Activated naive CD8-positive, alpha-beta T cell (primary cell): ENCODE measurements around the gene TUBA1C.

Experiments used
- H3K27ac Mint-ChIP-seq: one replicate; pipeline ENCODE4 v1.8.0; 2021; ENCODE audit warnings: mixed read lengths
- H3K27me3 Mint-ChIP-seq: one replicate; pipeline ENCODE4 v1.8.0; 2021; ENCODE audit warnings: mixed read lengths
- H3K36me3 Mint-ChIP-seq: one replicate; pipeline ENCODE4 v1.8.0; 2021; ENCODE audit warnings: mixed read lengths
- H3K4me1 Mint-ChIP-seq: one replicate; pipeline ENCODE4 v1.8.0; 2021; ENCODE audit warnings: low read depth, mixed read lengths
- H3K4me3 Mint-ChIP-seq: one replicate; pipeline ENCODE4 v1.8.0; 2021; ENCODE audit warnings: mild to moderate bottlenecking, mixed read lengths
- H3K9me3 Mint-ChIP-seq: one replicate; pipeline ENCODE4 v1.8.0; 2021; ENCODE audit warnings: low read depth, mixed read lengths

Gene TUBA1C

DNA sequence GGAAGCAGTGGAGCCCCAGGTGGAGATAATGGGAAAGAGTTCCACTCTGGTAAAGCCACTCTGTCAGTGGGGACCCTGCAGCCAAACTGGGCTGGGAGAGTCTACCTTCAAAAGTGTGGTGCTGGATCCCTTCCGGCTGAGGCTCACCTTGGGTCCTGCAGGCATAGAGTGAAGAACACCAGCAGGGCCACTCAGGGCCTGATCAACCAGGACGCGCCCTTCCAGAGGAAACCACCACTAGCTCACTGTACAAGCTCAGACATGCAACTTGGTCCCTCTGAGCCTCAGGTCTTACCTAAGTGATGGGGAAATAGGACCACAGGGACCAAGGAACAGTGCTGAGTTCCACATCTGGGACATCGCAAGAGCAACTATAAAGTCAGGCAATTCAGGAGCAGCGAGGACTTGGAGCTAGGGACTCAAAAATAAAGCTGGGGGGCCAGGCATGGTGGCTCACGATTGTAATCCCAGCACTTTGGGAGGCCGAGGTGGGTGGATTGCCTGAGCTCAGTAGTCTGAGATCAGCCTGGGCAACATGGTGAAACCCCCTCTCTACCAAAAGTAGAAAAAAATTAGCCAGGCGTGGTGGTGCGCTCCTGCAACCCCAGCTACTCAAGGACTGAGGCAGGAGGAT is 24.2 kb downstream of the TUBA1C start:
- H3K9me3 Mint-ChIP-seq = no peaks in the 10 kb centered on the region
- no peaks in the 10 kb centered on the region for H3K36me3 Mint-ChIP-seq
- H3K4me1 Mint-ChIP-seq = no peaks in the 10 kb centered on the region
- H3K27ac Mint-ChIP-seq = no peak overlapping the region
- no peak overlapping the region for H3K4me3 Mint-ChIP-seq
- H3K27me3 Mint-ChIP-seq = peaks cover 15% of the 10 kb centered on the region

DNA sequence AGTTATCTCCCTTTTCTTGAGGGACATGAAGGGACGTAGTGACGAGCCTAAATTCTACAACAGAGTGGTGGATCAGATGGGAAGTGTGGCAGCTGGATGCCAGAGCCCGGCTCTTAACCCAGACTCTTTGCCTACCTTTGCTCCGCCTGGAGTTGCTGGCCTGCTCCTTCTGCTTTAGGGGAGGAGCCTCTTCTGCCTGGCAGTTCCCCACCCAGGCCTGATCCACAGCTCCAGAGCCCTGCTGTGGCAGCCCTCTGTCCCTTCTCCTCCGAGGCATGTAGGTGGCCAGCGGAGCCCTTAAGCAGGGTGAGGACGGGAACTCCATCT is 27.8 kb downstream of the TUBA1C start:
- Mint-ChIP-seq H3K4me1 (peaks cover 7% of the 10 kb centered on the region), H3K4me3 (no peak overlapping the region), H3K27me3 (peaks cover 14% of the 10 kb centered on the region), H3K27ac (no peak overlapping the region), H3K36me3 (no peaks in the 10 kb centered on the region), H3K9me3 (no peaks in the 10 kb centered on the region)

GRCh38 chr12:49293056-49293956 is 28.4 kb downstream of the TUBA1C start:
- peaks cover 13% of the 10 kb centered on the region for H3K27me3 Mint-ChIP-seq
- H3K4me1 Mint-ChIP-seq = peaks cover 7% of the 10 kb centered on the region
- H3K36me3 Mint-ChIP-seq = no peaks in the 10 kb centered on the region
- no peak overlapping the region for H3K4me3 Mint-ChIP-seq
- no peaks in the 10 kb centered on the region for H3K9me3 Mint-ChIP-seq
- H3K27ac Mint-ChIP-seq = no peak overlapping the region

DNA sequence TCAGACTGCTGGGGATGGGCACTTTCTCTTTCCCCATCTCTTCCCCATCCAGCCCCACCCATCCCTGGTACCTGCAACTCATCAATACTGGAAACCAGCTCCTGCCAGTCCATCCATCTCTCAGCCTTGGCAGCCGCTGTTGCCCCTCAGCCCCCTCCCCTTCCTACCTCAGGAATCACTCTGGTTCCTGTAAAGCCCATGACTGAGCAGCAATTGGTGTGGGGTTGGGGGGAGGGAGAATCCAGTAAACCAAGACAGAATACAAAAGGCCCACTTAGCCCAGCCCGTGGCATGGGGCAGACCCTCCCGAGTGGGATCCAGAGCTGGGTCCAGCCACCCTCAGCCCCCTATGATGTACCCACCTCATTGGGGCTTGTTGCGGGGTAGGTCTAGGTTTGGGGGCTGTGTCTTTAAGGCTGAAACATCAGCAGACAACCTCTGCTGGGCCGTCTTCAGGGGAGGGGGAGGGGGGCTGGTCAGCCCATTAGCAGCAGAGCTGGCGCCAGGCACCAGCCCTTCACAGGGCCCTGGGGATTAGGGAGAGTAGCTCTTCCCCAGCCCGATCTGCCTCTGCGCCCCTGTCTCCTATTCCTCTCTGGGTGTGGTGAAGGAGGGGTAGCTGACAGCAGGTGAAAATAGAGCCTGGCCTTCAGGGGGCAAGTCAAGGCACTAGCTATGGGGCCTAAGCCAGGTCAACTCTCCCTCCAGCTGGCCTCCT is 29.4 kb downstream of the TUBA1C start:
- H3K4me3 Mint-ChIP-seq = no peak overlapping the region
- no peaks in the 10 kb centered on the region for H3K9me3 Mint-ChIP-seq
- peaks cover 7% of the 10 kb centered on the region for H3K4me1 Mint-ChIP-seq

GRCh38 chr12:49294804-49295081 is 29.9 kb downstream of the TUBA1C start:
- Mint-ChIP-seq H3K4me3 (no peak overlapping the region), H3K27ac (no peak overlapping the region), H3K9me3 (no peaks in the 10 kb centered on the region), H3K36me3 (no peaks in the 10 kb centered on the region), H3K27me3 (peaks cover 17% of the 10 kb centered on the region), H3K4me1 (peaks cover 7% of the 10 kb centered on the region)

More for the DNA sequence above, 29.4 kb downstream of the TUBA1C start:
- peaks cover 17% of the 10 kb centered on the region for H3K27me3 Mint-ChIP-seq
- H3K36me3 Mint-ChIP-seq = no peaks in the 10 kb centered on the region
- no peak overlapping the region for H3K27ac Mint-ChIP-seq

GRCh38 chr12:49295082-49295936 is 30.4 kb downstream of the TUBA1C start, which contains the start of gene PRPH:
Gene PRPH, plus strand, starts transcription at chr12:49295147. Its CDS starts 54 bp downstream, at chr12:49295201.
- peaks cover 7% of the 10 kb centered on the region for H3K4me1 Mint-ChIP-seq
- H3K27ac Mint-ChIP-seq = no peak within 1 kb of the TSS
- H3K9me3 Mint-ChIP-seq = no peaks in the 10 kb centered on the region
- no peak within 1 kb of the TSS for H3K4me3 Mint-ChIP-seq
- H3K27me3 Mint-ChIP-seq = peaks cover 17% of the 10 kb centered on the region
- no peaks in the 10 kb centered on the region for H3K36me3 Mint-ChIP-seq

GRCh38 chr12:49296034-49296835 is 31.4 kb downstream of the TUBA1C start:
- H3K27ac Mint-ChIP-seq = no peak overlapping the region
- no peaks in the 10 kb centered on the region for H3K9me3 Mint-ChIP-seq
- H3K4me3 Mint-ChIP-seq = peak overlapping the region; percentile 65
- no peaks in the 10 kb centered on the region for H3K36me3 Mint-ChIP-seq
- peaks cover 7% of the 10 kb centered on the region for H3K4me1 Mint-ChIP-seq
- peaks cover 21% of the 10 kb centered on the region for H3K27me3 Mint-ChIP-seq

DNA sequence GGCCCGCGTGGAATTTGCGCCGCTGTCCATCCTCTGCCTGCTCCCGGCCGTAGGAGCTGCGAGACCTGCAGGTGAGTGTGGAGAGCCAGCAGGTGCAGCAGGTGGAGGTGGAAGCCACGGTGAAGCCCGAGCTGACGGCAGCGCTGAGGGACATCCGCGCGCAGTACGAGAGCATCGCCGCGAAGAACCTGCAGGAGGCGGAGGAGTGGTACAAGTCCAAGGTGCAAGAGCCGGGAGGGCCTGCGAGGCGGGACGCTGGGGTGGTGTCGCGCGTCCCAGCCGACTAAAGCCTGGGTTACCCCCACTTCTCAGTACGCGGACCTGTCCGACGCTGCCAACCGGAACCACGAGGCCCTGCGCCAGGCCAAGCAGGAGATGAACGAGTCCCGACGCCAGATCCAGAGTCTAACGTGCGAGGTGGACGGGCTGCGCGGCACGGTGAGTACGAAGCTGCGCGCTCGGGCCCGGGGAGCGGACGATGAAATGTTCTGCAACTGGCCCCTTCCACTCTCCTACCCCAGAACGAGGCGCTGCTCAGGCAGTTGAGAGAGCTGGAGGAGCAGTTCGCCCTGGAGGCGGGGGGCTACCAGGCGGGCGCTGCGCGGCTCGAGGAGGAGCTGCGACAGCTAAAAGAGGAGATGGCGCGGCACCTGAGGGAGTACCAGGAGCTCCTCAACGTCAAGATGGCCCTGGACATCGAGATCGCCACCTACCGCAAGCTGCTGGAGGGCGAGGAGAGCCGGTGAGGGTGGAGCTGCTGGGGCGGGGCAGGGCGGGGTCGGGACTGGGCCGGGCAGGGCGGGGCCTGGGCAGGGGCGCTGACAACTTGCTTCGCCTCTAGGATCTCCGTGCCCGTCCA is 32.2 kb downstream of the TUBA1C start:
- Mint-ChIP-seq H3K4me1 (peaks cover 7% of the 10 kb centered on the region), H3K9me3 (no peaks in the 10 kb centered on the region), H3K36me3 (no peaks in the 10 kb centered on the region), H3K27ac (no peak overlapping the region), H3K4me3 (peak overlapping the region; percentile 65), H3K27me3 (peaks cover 24% of the 10 kb centered on the region)

DNA sequence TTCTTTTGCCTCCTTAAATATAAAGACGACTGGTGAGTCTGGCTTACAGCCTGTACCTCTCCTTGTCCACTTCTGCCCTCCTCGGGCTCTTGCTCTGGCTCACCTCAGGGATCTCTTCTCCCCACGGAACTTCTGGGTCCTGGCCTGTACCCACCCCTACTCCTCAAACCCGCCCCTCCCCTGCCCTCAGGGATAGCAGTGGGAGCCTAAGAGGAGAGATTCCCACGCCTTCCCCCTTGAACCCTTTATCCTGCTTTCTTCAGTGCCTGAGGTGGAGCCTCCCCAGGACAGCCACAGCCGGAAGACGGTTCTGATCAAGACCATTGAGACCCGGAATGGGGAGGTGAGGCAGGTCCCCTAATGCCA is 32.8 kb downstream of the TUBA1C start:
- no peak overlapping the region for H3K27ac Mint-ChIP-seq
- peak overlapping the region; percentile 20 for H3K4me3 Mint-ChIP-seq
- peaks cover 7% of the 10 kb centered on the region for H3K4me1 Mint-ChIP-seq
- H3K36me3 Mint-ChIP-seq = no peaks in the 10 kb centered on the region
- peaks cover 26% of the 10 kb centered on the region for H3K27me3 Mint-ChIP-seq
- H3K9me3 Mint-ChIP-seq = no peaks in the 10 kb centered on the region

DNA sequence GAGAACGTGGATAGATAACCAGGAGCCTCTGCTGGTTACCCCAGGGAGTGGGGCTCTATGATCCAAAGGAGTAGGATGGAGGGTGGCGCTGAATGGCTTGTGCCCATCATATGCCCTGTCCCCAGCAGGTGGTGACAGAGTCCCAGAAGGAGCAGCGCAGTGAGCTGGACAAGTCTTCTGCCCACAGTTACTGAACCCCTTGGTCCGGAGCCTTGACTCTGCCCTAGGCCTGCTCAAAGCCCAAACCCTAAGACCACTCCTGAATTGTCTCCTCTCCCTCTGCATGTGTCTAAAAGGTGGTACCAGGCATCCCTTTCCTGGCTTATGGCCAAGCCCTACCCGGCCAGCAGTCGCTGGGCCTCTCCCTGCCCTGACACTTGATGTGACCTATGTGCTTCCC is 33.3 kb downstream of the TUBA1C start:
- no peaks in the 10 kb centered on the region for H3K9me3 Mint-ChIP-seq
- peaks cover 7% of the 10 kb centered on the region for H3K4me1 Mint-ChIP-seq
- H3K4me3 Mint-ChIP-seq = peak overlapping the region; percentile 20
- no peaks in the 10 kb centered on the region for H3K36me3 Mint-ChIP-seq
- H3K27me3 Mint-ChIP-seq = peaks cover 27% of the 10 kb centered on the region
- no peak overlapping the region for H3K27ac Mint-ChIP-seq

DNA sequence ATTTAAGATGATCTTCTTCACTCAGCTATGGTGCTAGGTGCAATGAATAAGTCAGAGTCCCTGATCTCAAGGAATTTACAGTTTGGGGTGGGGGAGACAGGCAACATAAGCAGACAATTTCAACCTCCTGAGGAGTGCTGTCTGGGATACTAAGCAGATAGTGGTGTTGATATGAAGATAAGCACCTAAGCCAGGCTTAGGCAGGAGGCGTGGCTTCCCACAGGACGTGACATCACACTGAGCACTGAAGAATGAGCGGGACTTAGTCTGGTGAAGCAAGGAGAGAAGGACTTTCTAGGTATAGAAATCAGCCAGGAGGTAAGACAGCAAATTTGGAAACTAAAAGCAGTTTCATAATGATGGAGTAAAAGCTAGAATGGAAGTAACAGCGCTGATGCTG is 36.9 kb downstream of the TUBA1C start:
- Mint-ChIP-seq H3K4me3 (no peak overlapping the region), H3K27me3 (peaks cover 32% of the 10 kb centered on the region), H3K36me3 (no peaks in the 10 kb centered on the region), H3K9me3 (no peaks in the 10 kb centered on the region), H3K27ac (no peak overlapping the region), H3K4me1 (peaks cover 7% of the 10 kb centered on the region)

DNA sequence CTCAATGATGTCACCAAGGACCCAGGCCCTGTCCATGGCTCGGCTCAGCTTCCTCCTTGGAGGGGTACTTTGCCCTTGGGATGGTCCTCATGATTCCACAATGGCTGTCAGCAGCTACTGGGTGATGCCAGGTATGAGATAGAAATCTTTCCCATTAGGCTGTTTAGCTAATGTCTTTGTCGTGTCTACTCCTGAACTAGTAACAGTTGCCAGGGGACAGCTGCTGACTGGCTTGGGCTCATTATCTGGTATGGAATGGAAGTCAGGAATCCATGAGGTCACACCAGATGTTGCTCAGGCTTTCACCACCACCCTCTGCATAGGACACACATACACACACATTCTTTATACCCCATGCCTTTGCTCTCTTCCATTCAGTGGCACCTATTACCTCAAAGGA is 39.3 kb downstream of the TUBA1C start:
- H3K9me3 Mint-ChIP-seq = no peaks in the 10 kb centered on the region
- H3K27me3 Mint-ChIP-seq = peaks cover 28% of the 10 kb centered on the region
- H3K4me3 Mint-ChIP-seq = no peak overlapping the region
- no peak overlapping the region for H3K27ac Mint-ChIP-seq
- H3K4me1 Mint-ChIP-seq = no peaks in the 10 kb centered on the region
- H3K36me3 Mint-ChIP-seq = no peaks in the 10 kb centered on the region

DNA sequence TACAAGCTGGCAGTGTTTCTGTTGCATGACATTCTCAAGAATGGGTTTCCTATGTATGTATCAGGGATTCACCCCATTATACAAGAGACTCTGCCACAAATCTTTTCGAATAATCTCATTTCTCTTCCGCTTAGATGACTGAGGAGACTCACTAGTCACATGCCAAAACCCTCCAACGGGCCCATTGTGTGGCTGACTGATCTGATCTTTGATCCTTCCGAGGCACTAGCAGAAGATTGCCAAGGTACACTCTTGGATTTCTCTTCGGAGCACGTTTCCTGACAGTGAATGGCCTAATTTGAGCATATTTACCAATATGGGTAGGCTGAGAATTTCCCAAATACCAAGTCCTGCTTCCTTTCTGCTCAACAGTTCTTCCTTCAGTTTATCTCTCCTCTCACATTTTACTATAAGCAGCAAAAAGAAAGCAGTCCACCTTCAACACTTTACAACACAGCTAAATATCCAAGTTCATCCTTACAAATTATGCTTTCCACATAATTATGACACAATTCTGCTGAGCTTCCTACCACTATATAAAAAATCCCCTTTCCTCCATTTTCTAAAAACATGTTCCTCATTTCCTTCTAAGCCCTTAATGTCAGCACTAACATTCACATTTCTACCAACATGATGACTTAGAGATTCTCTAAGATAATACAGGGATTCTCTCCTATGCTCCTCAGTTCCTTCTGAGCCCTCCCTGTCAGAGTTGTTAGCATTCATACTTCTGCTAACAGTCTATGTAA is 41.1 kb downstream of the TUBA1C start:
- no peak overlapping the region for H3K4me3 Mint-ChIP-seq
- no peaks in the 10 kb centered on the region for H3K36me3 Mint-ChIP-seq
- peaks cover 30% of the 10 kb centered on the region for H3K27me3 Mint-ChIP-seq
- no peaks in the 10 kb centered on the region for H3K9me3 Mint-ChIP-seq
- H3K4me1 Mint-ChIP-seq = no peaks in the 10 kb centered on the region
- H3K27ac Mint-ChIP-seq = no peak overlapping the region
